GM18519 (cell line): ENCODE data around the gene EPDR1.
A peak's percentile ranks its signal among the peaks of the same experiment; 100 is the strongest.

Source experiments
- ATAC-seq: cut with Tn5 transposase; IDR thresholded peaks from one replicate; pipeline ENCODE4 v1.9.1; 2021; ENCODE audit warnings: mild to moderate bottlenecking, moderate library complexity; ENCODE audit not compliant: unreplicated experiment, low FRiP score

Gene EPDR1

GRCh38 chr7:37920305-37920848 lies at the start of gene EPDR1:
EPDR1 (plus strand) TSS chr7:37920640; CDS start chr7:37920940, 300 bp downstream.
- ATAC-seq, result peak; percentile 26

- ATAC-seq, result no peak
These were observed 38.4 kb upstream of the EPDR1 start for GRCh38 chr7:37882086-37882485.

GRCh38 chr7:37893359-37893758 lies 27.1 kb upstream of the EPDR1 start:
- ATAC-seq, result no peak

GRCh38 chr7:37894671-37895070 lies 25.8 kb upstream of the EPDR1 start:
- ATAC-seq, result no peak

- no peak for ATAC-seq
These were observed 20.7 kb upstream of the EPDR1 start for GRCh38 chr7:37899712-37900247.

- ATAC-seq, result no peak
These were observed 19.1 kb upstream of the EPDR1 start for GRCh38 chr7:37901236-37901827.

GRCh38 chr7:37901890-37902524 lies 18.4 kb upstream of the EPDR1 start:
- no peak for ATAC-seq

- no peak for ATAC-seq
These were observed 12.1 kb upstream of the EPDR1 start for GRCh38 chr7:37908221-37908788.

- no peak for ATAC-seq
These were observed 7.7 kb upstream of the EPDR1 start for GRCh38 chr7:37912756-37913155.

- no peak for ATAC-seq
These were observed 5.0 kb upstream of the EPDR1 start for GRCh38 chr7:37915438-37915837.

GRCh38 chr7:37916017-37916672 lies 4.3 kb upstream of the EPDR1 start:
- ATAC-seq, result no peak

GRCh38 chr7:37916673-37917660 lies 3.5 kb upstream of the EPDR1 start, which contains the start of gene SFRP4:
SFRP4 (minus strand) TSS chr7:37916817; CDS start chr7:37916537, 280 bp downstream.
- ATAC-seq, result peak; percentile 42

- ATAC-seq, result no peak
These were observed 1.9 kb upstream of the EPDR1 start for GRCh38 chr7:37918526-37918925.

- ATAC-seq, result peak; percentile 63
These were observed 687 bp downstream of the EPDR1 start for GRCh38 chr7:37920849-37921805.

GRCh38 chr7:37921876-37922275 lies 1.4 kb downstream of the EPDR1 start:
- no peak for ATAC-seq

- ATAC-seq, result no peak
These were observed 3.6 kb downstream of the EPDR1 start for GRCh38 chr7:37923996-37924395.

GRCh38 chr7:37924491-37925041 lies 4.1 kb downstream of the EPDR1 start:
- ATAC-seq, result no peak

GRCh38 chr7:37925620-37926019 lies 5.2 kb downstream of the EPDR1 start:
- ATAC-seq, result no peak
